Endothelial cell of hepatic sinusoid (primary cell): ENCODE data around the gene UBR7.
"Not testable (repeated sequence)": the region's sequence is repeated elsewhere in the genome, so short reads cannot be mapped to it uniquely, and the experiment has no call there.

ENCODE experiments used
- in situ Hi-C: cut with HindIII; loops from 2 replicates; pipeline ENCODE4 v1.10.0; 2017; ENCODE audit warnings: low sequenced_read_pairs

The UBR7 gene, protein sequence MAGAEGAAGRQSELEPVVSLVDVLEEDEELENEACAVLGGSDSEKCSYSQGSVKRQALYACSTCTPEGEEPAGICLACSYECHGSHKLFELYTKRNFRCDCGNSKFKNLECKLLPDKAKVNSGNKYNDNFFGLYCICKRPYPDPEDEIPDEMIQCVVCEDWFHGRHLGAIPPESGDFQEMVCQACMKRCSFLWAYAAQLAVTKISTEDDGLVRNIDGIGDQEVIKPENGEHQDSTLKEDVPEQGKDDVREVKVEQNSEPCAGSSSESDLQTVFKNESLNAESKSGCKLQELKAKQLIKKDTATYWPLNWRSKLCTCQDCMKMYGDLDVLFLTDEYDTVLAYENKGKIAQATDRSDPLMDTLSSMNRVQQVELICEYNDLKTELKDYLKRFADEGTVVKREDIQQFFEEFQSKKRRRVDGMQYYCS

DNA sequence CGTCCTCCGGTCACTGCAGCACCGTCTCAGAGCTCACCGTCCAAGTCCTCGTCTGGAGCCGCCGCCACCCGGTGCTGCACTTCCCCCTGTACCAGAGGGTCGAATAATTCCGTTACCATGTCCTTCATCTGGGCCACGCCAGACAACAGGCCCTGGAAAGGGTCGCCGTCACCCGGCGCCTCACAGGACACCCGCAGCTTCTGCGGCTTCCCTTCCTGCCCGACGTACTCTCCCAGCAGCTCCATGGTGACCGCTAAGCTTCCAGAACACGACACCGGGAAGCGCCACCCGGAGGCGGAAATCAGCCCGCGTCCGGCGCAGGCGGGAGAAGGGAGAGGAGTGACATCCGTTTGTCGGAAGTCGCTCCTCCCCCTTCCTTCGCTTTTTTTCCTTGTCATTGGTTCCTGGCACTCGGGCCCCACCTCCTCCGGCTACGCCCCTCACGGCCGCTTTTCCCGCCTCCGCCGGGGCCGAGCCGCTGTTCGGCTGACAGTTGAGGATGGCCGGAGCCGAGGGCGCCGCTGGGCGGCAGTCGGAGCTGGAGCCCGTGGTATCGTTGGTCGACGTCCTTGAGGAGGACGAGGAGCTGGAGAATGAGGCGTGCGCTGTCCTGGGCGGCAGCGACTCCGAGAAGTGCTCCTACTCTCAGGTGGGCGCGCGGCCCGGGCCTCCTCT lies at the start of gene UBR7, which contains the start of gene GON7:
TSS of gene UBR7 (plus strand) at position 464 of the 675 bp plus-strand sequence. CDS start at position 500, 36 bp downstream.
TSS of gene GON7 (minus strand) at position 273 of the 675 bp plus-strand sequence. CDS start at position 245, 28 bp downstream.
- in situ Hi-C loops, result no loop called here

DNA sequence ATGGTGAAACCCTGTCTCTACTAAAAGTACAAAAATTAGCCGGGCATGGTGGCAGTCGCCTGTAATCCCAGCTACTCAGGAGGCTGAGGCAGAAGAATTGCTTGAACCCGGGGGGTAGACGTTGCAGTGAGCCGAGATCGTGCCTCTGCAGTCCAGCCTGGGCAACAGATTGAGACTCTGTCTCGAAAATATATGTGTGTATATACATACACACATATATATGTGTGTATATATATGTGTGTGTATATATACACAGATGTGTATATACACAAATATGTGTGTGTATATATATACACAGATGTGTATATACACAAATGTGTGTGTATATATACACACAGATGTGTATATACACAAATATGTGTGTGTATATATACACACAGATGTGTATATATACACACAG lies 48.7 kb upstream of the UBR7 start:
- in situ Hi-C loops, result not testable (repeated sequence)

DNA sequence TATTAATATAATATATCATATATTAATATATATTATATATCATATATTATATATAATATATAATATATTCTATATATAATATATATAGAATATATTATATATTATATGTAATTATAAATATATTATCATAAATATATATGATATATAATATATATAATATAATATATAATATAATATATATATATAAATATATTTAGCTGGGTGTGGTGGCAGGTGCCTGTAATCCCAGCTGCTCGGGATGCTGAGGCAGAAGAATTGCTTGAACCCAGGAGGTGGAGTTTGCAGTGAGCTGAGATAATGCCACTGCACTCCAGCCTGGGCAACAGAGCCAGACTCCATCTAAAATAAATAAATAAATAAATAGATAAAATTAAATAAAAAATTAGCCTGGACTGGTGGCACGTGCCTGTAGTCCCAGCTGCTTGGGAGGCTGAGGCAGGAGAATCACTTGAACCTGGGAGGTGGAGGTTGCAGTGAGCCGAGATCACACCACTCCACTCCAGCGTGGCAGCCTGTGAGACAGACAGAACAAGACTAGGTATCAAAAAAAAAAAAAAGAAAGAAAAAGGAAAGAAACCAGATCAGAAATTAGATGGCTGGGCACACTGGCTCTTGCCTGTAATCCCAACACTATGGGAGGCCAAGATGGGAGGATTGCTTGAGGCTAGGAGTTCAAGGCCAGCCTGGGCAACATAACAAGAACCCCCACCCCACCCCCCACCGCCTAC lies 47.3 kb upstream of the UBR7 start:
- in situ Hi-C loops, result not testable (repeated sequence)

DNA sequence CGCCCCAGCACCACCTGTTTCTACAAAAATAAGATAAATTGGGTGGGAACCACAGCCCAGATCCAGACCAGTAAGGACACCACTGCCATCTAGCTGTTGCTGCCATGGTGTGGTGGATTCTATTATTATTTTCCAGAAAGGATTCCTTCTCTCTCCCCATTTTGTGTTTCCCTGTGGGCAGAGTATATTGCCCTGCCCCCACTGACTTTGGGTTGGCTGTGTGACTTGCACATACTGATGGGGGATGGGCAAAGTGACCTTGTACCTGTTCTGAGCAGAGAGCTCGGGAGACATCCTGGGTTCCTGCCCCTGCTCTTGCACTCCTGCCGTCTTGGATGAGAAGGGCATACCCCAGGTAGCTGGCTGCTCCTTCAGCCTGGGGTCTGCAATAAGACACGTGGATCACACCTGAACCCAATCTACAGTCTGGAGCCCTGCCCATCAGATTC lies 46.7 kb upstream of the UBR7 start:
- in situ Hi-C loops, result no loop called here

DNA sequence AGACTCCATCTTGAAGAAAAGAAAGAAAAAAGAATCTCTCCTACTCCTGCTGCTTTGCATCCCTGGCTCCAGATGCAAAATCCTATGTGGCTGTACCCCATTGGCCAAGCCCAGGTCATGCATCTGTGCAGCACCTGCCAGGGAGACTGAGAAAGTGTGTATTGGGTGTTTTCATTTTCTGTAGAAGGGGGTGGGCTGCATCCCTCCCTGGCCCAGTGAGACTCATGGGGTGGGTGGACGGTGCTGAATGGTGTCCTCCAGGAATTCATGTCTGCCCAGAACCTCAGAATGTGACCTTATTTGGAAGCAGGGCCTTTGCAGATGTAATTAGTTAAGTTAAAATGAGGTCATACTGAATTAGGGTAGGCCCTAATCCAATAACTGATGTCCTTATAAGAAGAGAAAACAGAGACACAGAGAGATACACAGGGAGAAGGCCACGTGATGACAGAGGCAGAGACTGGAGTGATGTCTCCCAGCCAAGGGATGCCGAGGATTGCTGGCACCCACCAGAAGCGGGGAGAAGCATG lies 45.6 kb upstream of the UBR7 start:
- in situ Hi-C loops, result no loop called here

DNA sequence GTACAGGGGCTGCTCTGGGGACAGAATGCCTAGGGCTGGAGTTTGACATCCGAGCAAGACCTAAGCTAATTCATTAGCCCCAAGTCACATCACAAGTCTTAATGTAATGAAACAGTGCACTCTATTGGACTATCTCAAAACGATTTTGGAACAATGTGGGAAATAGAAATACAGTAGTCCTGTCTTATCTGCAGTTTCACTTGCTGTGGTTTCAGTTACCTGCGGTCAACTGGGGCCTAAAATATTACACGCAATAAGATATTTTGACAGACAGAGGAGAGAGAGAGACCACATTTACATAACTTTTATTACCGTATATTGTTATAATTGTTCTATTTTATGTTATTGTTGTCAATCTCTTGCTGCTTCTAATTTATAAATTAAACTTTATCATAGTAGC lies 43.5 kb upstream of the UBR7 start:
- in situ Hi-C loops, result no loop called here

DNA sequence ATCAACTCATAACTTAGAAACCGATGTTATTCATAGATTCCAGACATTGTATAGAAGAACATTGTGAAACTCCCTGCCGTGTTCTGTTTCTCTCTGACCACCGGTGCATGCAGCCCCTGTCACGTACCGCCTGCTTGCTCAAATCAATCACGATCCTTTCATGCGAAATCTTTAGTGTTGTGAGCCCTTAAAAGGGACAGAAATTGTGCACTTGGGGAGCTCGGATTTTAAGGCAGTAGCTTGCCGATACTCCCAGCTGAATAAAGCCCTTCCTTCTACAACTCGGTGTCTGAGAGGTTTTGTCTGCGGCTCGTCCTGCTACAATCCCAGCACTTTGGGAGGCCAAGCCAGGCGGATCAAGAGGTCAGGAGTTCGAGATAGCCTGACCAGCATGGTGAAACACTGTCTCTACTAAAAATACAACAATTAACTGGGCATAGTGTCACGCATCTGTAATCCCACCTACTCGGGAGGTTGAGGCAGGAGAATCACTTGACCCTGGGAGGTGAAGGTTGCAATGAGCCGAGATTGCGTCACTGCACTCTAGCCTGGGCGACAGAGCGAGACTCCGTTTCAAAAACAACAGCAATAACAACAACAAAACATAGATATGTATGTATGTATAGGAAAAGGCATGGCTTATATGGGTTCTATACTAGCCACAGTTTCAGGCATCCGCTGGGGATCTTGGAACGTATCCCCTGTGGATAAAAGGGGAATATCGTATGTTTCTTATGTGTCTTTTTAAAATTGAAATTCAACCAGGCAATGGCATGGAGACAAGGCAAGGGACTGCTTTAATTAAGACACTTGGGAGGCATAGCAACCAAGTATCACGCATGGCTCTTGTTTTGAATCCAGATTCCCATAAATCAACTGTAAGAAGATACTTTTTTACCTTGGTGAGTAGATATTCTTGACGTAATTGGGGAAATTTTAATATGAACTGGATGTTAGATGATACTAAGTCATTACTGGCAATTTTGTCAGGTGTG lies 41.5 kb upstream of the UBR7 start:
- in situ Hi-C loops, result not testable (repeated sequence)

DNA sequence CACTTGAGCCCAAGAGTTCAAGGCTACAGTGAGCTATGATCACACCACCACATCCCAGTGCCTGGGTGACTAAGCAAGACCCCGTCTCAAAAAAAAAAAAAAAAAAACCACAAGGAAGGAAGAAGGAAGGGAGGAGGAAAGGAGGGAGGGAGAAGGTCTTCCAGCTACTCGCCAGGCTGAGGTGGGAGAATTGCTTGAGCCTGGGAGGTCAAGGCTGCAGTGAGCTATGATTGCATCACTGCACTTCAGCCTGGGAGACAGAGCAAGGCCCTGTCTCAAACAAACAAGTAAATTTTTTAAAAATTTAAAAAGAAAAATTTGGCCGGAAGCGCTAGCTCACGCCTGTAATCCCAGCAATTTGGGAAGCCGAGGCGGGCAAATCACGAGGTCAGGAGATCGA lies 38.4 kb upstream of the UBR7 start:
- in situ Hi-C loops, result not testable (repeated sequence)

DNA sequence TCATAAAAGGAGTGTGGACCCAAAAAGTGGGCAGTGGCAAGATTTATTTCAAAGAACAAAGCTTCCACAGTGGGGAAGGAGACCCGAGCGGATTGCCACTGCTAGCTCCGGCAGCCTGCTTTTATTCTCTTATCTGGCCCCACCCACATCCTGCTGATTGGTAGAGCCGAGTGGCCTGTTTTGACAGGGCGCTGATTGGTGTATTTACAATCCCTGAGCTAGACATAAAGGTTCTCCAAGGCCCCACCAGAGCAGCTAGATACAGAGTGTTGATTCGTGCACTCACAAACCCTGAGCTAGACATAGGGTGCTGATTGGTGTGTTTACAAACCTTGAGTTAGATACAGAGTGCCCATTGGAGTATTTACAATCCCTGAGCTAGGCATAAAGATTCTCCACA lies 37.4 kb upstream of the UBR7 start:
- in situ Hi-C loops, result not testable (repeated sequence)

DNA sequence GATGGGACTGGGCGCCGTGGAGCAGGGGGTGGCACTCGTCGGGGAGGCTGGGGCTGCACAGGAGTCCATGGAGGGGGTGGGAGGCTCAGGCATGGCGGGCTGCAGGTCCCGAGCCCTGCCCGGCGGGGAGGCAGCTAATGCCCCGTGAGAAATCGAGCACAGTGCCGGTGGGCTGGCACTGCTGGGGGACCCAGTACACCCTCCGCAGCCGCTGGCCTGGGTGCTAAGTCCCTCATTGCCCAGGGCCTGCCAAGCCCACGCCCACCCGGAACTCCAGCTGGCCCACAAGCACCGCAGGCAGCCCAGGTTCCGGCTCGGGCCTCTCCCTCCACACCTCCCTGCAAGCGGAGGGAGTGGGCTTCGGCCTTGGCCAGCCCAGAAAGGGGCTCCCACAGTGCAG lies 36.9 kb upstream of the UBR7 start:
- in situ Hi-C loops, result not testable (repeated sequence)

DNA sequence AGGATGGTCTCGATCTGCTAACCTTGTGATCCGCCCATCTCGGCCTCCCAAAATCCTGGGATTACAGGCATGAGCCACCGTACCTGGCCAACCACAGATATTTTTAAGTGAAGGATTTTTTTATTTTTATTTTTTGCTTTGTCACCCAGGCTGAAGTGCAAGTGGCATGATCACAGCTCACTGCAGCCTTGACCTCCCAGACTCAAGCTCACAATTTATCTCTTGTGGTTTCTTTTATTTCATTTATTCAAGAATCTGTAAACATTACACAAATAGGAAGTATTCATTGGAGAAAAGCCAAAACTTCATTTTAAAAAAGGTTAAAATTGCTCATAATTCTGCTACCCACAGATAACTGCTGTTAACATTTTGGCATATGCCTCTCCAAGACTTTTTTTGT lies 35.7 kb upstream of the UBR7 start:
- in situ Hi-C loops, result no loop called here

DNA sequence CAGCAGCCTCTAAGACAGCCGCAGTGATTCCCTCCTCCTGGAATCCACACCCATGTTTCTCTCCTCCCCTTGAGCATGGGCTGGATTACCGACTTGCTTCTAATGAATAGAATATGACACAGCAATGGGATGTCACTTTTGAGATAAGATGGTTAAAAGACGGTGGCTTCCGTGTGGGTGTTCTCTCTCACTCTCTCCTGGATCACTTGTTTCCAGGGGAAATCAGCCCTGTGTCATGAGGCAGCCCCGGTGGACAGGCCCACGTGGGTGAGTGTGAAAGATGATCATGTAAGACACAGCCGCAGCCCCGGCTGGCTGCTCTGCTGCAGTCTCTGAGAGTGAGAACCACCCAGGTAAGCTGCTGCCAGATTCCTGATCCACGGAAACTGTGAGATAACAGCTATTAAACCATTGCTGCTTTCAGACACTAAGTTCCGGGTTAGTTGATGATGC lies 33.1 kb upstream of the UBR7 start:
- in situ Hi-C loops, result no loop called here

DNA sequence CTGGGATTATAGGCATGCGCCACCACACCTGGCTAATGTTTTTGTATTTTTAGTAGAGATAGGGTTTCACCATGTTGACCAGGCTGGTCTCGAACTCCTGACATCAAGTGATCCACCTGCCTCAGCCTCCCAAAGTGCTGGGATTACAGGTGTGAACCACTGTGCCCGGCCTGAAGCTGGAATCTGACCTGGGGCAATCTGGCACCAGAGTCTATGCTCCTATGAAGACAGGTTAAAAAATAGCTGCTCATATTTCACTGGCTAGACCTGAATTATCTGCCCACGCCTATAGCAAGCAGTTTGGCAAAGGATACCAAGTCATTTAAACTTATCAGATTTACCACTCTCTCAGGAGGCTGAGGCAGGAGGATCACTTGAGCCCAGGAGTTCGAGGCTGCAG lies 32.3 kb upstream of the UBR7 start:
- in situ Hi-C loops, result loop anchor here (5.0 kb wide), 1 partner anchor 92 kb away; no protein-coding TSS in a partner anchor

DNA sequence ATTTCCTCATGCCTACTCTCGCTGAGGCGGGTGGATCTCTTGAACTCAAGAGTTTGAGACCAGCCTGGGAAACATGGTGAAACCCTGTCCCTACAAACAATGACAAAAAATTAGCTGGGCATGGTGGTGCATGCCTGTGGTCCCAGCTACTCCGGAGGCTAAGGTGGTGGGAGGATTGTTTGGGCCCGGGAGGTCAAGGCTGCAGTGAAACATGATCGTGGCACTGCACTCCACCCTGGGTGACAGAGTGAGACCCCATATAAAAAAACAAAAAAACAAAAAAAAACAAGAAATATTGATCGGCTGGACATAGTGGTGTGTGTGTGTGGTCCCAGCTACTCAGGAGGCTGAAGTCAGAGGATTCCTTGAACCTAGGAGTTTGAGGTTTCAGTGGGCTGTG lies 31.6 kb upstream of the UBR7 start:
- in situ Hi-C loops, result loop anchor here (5.0 kb wide), 1 partner anchor 93 kb away; no protein-coding TSS in a partner anchor

DNA sequence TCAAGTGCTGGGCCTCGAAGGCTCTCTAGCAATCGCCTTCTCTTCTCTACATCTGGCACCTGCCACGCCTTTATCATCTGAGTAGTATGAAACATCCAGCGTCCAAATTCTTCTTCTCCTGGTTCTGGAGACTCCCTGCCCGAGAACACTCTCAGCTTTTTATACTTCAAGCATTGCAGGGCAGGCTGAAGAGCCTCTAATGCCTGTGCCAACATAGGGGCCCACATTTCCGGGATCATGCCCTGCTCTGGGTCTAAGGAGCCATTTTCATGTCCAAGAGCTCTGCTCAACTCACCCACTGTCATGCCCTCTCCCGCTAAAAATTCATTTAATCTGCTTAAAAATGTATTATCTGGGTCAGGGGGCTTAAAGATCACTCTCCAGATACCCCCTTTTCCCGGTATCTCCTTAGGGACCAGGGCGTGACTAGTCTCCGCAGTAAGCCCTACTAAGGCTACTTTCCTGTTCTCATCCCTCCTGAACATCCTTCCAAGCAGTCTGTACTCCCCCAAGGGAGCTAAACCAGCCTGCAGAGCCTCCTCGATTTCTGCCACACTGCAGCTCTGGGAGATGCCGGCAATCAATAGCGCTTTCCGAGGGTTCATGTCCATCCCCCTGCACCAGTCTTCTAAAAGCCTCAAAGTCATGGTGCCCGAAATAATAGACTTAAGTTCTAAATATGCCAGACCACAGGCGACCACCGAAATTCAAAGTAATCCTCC lies 23.3 kb upstream of the UBR7 start:
- in situ Hi-C loops, result no loop called here

DNA sequence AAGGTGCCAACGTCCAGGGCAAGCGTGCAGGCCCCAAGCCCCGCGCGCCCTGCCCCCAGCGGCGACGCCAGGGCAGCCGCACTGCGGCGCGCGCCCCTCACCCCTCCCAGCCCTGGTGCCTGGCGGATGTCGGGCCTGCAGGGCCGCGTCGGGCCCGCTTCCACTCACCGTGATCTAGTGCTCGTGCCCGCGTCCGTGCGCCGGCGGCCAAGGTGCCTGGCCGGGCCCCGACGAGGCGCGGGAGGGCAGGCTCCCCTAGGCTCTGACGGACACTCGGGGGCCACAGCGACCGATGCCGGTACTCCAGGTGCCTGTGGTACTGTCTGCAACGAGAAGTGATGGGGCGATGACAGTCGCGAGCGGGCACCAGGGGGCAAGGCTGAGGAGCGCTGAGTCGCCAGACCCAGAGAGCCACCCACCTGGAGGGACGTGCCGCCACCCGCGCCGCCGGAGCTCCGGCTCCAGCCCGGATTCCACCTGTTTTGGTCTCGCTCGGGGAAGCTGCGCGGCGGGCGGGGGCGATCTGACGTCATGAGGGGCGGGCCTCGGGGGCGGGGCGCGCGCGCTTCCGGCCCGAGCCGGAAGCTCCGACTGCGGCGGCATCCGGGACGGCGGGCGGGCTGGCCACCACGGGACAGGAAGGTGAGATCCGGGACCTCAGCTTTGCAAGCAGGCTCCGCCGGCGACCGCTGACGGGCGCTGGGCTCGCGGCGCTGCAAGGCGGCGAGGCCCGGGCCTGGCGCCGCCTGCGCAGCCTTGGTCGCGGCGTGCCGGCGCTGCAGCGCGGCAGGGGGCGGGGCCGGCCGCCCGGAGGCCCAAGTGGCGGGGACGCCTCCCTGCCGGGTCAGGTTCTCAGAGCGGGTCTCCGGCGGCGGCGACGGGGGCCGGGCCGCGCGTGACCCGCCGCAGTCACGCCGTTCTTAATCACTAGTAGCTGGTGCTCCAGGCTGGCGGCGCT lies 22.4 kb upstream of the UBR7 start, which contains the start of the genes LYSET and MOAP1:
TSS of gene LYSET (plus strand) at position 927 of the 958 bp plus-strand sequence. CDS start 89 bp downstream, outside the sequence.
TSS of gene MOAP1 (minus strand) at position 507 of the 958 bp plus-strand sequence. CDS start 655 bp downstream, outside the sequence.
- in situ Hi-C loops, result no loop called here

DNA sequence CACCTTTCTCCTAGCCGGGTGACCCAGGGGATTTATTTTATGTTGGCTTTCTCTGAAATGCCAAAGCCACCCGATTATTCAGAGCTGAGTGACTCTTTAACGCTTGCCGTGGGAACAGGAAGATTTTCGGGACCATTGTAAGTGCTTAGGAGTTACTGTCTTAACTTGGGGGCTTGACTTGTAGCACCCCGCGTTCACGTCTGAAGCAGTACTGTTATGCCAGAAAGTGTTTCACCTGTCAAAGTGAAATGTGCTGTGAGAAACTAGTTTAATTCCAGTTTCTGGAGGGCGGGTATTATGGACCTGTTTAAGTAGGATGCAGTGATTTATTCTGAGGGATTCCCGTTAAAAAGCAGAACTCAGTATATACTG lies 21.7 kb upstream of the UBR7 start:
- in situ Hi-C loops, result no loop called here

DNA sequence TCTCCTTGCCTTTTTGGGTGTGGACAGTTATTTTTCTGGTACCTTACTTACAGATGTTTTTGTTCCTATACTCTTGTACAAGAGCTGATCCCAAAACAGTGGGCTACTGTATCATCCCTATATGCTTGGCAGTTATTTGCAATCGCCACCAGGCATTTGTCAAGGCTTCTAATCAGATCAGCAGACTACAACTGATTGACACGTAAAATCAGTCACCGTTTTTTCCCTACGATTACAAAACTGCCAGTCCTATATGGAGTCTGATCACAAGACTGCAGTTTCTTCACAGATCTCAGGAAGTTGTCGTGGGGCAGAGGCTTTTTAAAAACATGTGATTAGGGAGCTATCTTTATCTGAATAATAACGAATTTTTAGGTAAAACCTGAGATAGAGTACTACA lies 20.6 kb upstream of the UBR7 start:
- in situ Hi-C loops, result no loop called here
